PC-9 (cell line): ENCODE measurements around the gene PLEKHG4B.
"Not testable (repeated sequence)": the region's sequence is repeated elsewhere in the genome, so short reads cannot be mapped to it uniquely, and the experiment has no call there.

ENCODE experiments used
- CTCF ChIP-seq: fragments of 200-600 bp; sonication (generic); conservative IDR thresholded peaks from 2 replicates; pipeline ENCODE4 v1.6.1; 2017; ENCODE audit warnings: mixed run types, antibody characterized with exemption, mild to moderate bottlenecking, moderate library complexity
- EZH2 ChIP-seq: fragments of 200-600 bp; sonication (generic); IDR thresholded peaks from 2 replicates; pipeline ENCODE4 v1.8.0; 2017; ENCODE audit warnings: antibody characterized with exemption, low read depth

- TF ChIP-seq CTCF, EZH2: not testable (repeated sequence)
Observed at GRCh38 chr5:222951-223715, 131.2 kb downstream of the PLEKHG4B start.
